ENCODE data around the gene HEMK1. TPM values are rescaled to one million over a fixed set of nuclear protein-coding genes. Genes with fewer than 3 reads are reported as not detected.

Gene HEMK1
- total and polyA plus RNA-seq, 2 of the 4 experiments (the other 2 are of a cell fraction), result 17.2 to 20.8 TPM

DNA sequence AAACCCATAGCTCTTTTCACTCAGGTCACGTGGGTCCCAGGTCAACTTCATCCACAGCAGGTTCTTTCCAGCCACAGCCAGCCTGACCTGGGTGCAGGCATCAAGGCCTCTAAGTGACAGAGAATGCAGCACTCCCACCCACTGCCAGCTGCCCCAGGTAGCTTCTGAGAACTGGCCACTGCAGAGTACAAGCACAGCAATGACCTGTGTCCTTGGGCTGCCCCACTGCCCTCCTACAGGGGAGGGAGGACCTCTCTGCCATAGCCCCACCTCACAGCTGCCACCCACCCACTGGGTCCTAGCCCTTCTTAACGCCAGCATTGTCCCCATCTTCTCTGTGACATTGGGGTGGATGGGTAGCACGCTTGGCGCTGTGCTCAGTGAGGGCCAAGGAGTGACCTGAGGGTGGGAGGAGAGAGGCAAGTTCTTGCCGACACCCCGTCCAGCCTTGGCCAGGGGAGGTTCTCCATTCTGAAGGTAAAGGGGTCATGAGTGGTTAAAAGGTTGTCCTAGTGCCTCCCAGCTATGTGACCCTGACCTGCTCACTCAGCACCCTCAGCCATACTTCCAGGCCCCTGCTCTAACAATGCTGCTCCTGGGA, 29.9 kb downstream of the HEMK1 start:
- H3K79me1 ChIP-seq (ENCODE audit: low read depth in 1 of 2, low read length in 2 of 2), result peaks cover 0 to 4% of the 10 kb centered on the region in 2 experiments; a peak in 1 of 4 replicates

More for the DNA sequence above, 29.9 kb downstream of the HEMK1 start:
- TF ChIP-seq RFX5 (IDR thresholded peaks at IDR 0.05; ENCODE audit: low read depth, low read length), result no peak
- TF ChIP-seq NFE2L2 (IDR thresholded peaks at IDR 0.05; ENCODE audit: low read depth, low read length), result no peak
- TF ChIP-seq SMC3 (IDR thresholded peaks at IDR 0.05; ENCODE audit: low read depth, low read length), result no peak
- TF ChIP-seq POLR2A (IDR thresholded peaks at IDR 0.05; ENCODE audit: low read depth, low read length), result no peak
- no peak for TF ChIP-seq FOS (IDR thresholded peaks at IDR 0.05; ENCODE audit: low read depth, low read length)
- TF ChIP-seq MXI1 (IDR thresholded peaks at IDR 0.05; ENCODE audit: borderline replicate concordance, low read depth, low read length), result no peak
- TF ChIP-seq MAZ (IDR thresholded peaks at IDR 0.05; ENCODE audit: borderline replicate concordance, low read depth, low read length), result no peak
- TF ChIP-seq, protein P1, sequence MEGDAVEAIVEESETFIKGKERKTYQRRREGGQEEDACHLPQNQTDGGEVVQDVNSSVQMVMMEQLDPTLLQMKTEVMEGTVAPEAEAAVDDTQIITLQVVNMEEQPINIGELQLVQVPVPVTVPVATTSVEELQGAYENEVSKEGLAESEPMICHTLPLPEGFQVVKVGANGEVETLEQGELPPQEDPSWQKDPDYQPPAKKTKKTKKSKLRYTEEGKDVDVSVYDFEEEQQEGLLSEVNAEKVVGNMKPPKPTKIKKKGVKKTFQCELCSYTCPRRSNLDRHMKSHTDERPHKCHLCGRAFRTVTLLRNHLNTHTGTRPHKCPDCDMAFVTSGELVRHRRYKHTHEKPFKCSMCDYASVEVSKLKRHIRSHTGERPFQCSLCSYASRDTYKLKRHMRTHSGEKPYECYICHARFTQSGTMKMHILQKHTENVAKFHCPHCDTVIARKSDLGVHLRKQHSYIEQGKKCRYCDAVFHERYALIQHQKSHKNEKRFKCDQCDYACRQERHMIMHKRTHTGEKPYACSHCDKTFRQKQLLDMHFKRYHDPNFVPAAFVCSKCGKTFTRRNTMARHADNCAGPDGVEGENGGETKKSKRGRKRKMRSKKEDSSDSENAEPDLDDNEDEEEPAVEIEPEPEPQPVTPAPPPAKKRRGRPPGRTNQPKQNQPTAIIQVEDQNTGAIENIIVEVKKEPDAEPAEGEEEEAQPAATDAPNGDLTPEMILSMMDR (conservative IDR thresholded peaks at IDR 0.05; ENCODE audit: low read depth, low read length), result no peak
- TF ChIP-seq, protein P2, sequence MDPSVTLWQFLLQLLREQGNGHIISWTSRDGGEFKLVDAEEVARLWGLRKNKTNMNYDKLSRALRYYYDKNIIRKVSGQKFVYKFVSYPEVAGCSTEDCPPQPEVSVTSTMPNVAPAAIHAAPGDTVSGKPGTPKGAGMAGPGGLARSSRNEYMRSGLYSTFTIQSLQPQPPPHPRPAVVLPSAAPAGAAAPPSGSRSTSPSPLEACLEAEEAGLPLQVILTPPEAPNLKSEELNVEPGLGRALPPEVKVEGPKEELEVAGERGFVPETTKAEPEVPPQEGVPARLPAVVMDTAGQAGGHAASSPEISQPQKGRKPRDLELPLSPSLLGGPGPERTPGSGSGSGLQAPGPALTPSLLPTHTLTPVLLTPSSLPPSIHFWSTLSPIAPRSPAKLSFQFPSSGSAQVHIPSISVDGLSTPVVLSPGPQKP (IDR thresholded peaks at IDR 0.05; ENCODE audit: borderline replicate concordance, low read depth, low read length), result no peak
- TF ChIP-seq, protein P3, sequence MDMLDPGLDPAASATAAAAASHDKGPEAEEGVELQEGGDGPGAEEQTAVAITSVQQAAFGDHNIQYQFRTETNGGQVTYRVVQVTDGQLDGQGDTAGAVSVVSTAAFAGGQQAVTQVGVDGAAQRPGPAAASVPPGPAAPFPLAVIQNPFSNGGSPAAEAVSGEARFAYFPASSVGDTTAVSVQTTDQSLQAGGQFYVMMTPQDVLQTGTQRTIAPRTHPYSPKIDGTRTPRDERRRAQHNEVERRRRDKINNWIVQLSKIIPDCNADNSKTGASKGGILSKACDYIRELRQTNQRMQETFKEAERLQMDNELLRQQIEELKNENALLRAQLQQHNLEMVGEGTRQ (IDR thresholded peaks at IDR 0.05; ENCODE audit: low read depth, low read length), result no peak
- no peak overlapping the region for H3K14ac ChIP-seq (replicated peaks; ENCODE audit: low read depth, low read length)
- no peak overlapping the region for H4K8ac ChIP-seq (ENCODE audit: low read depth in 2 of 2, low read length in 2 of 2)
- H2BK120ac ChIP-seq (ENCODE audit: low read depth, low read length), result no peak overlapping the region
- H2BK20ac ChIP-seq (ENCODE audit: low read depth, low read length), result no peak overlapping the region
- no peak overlapping the region for H2BK15ac ChIP-seq (ENCODE audit: low read depth, low read length)
- intact Hi-C loops (cut with micrococcal nuclease), result no loop called here
- H4K5ac ChIP-seq (ENCODE audit: low read depth, low read length), result no peak overlapping the region
- H4K20me1 ChIP-seq (ENCODE audit: insufficient read depth, low read length), result no peaks in the 10 kb centered on the region
- H3K4ac ChIP-seq (ENCODE audit: low read depth, low read length), result no peak overlapping the region; the same call in 1 of the 2 replicates
- no peak overlapping the region for H2BK5ac ChIP-seq (ENCODE audit: low read depth, low read length, poor library complexity, severe bottlenecking)
- no peak overlapping the region for H3K23ac ChIP-seq (ENCODE audit: low read depth, low read length)
- no peak overlapping the region for H2AK9ac ChIP-seq (replicated peaks; ENCODE audit: low read depth, low read length, poor library complexity)
- no peak overlapping the region for H3K9ac ChIP-seq (ENCODE audit: low read depth, low read length)
- dilution Hi-C loops (cut with HindIII; ENCODE audit: low sequenced_read_pairs, unreplicated experiment), result no loop called here
- H3K27ac ChIP-seq (ENCODE audit: insufficient read depth, low read length), result no peak overlapping the region
- peaks cover 22% of the 10 kb centered on the region for H3K4me1 ChIP-seq (ENCODE audit: control insufficient read depth, insufficient read depth, low read length)
- no peaks in the 10 kb centered on the region for H3K9me3 ChIP-seq (ENCODE audit: control insufficient read depth, insufficient read depth, low read length)
- peaks cover 23% of the 10 kb centered on the region for H3K9me1 ChIP-seq (ENCODE audit: insufficient read depth, low read length)
- H4K91ac ChIP-seq (ENCODE audit: insufficient read depth, low read depth, low read length), result no peak overlapping the region
- DNase-seq, result no peak
- no peak overlapping the region for H3K4me2 ChIP-seq (ENCODE audit: low read depth, low read length)
- no peak overlapping the region for H3K56ac ChIP-seq (ENCODE audit: extremely low read depth, insufficient read depth, low read length)
- ATAC-seq (ENCODE audit: low read depth), result no peak
- H3K18ac ChIP-seq (ENCODE audit: low read depth, low read length), result no peak overlapping the region
- H2AFZ ChIP-seq (replicated peaks; ENCODE audit: low read length, poor library complexity), result peak overlapping the region; percentile 43
- ChIA-PET POLR2A (ENCODE audit: unreplicated experiment) (no interaction called here), CTCF (no interaction called here)
- H2AK5ac ChIP-seq (ENCODE audit: low read depth, low read length), result peak overlapping the region; percentile 13; the same call in 1 of the 2 replicates
- 83% methylated on average over 1 of the region's 6 CpGs; no CpG with 5 or more reads in 1 of the 2 experiments for WGBS, 2 experiments (ENCODE audit: extremely low coverage in 2 of 2, insufficient read length in 1 of 2)
- no TSS peak for BruUV-seq (replicated peaks)
- no peak overlapping the region for H3K4me3 ChIP-seq (ENCODE audit: insufficient read depth, low read depth, low read length)
- peaks cover under 1% of the 10 kb centered on the region; the same call in 1 of the 2 replicates for H3K36me3 ChIP-seq (ENCODE audit: control insufficient read depth, insufficient read depth, low read length)
- in situ Hi-C loops (cut with MboI; ENCODE audit: low sequenced_read_pairs), result no loop called here
- H3K27me3 ChIP-seq (ENCODE audit: control insufficient read depth, insufficient read depth, low read length), result no peaks in the 10 kb centered on the region
